Activated T-helper 1 cell treated with anti-CD3 and anti-CD28 coated beads, Interleukin-12 subunit alpha, Interleukin-12 subunit beta, Interleukin-2, Interleukin-4 antibody, amounts not matched to agents 30 ng/mL and 10 ng/mL and 1 ng/mL, durations not matched to agents 14 hours and 24 hours and 36 hours (primary cell): ENCODE results near the gene CTIF. TPM values are rescaled to one million over a fixed set of nuclear protein-coding genes. Genes with fewer than 3 reads are reported as not detected.

ENCODE experiments used
- DNase-seq: peaks from one replicate; pipeline ENCODE4 v3.0.0; 2021; ENCODE audit warnings: low spot score
- H3K27ac Mint-ChIP-seq: one replicate; pipeline ENCODE4 v1.8.0; 2021; ENCODE audit warnings: mild to moderate bottlenecking, mixed read lengths
- H3K27me3 Mint-ChIP-seq: one replicate; pipeline ENCODE4 v1.8.0; 2022; ENCODE audit warnings: mild to moderate bottlenecking, moderate library complexity, mixed read lengths; ENCODE audit not compliant: insufficient read depth
- H3K36me3 Mint-ChIP-seq: one replicate; pipeline ENCODE4 v1.8.0; 2021; ENCODE audit warnings: low read depth, mixed read lengths
- H3K4me1 Mint-ChIP-seq: one replicate; pipeline ENCODE4 v1.8.0; 2021; ENCODE audit warnings: low read depth, mixed read lengths
- H3K4me3 Mint-ChIP-seq: one replicate; pipeline ENCODE4 v1.8.0; 2021; ENCODE audit warnings: mild to moderate bottlenecking, moderate library complexity, mixed read lengths
- H3K9me3 Mint-ChIP-seq: one replicate; pipeline ENCODE4 v1.8.0; 2021; ENCODE audit warnings: mixed read lengths
- intact Hi-C: fragments of 100-400 bp; cut with micrococcal nuclease; formaldehyde crosslinking; loops from one replicate; pipeline ENCODE4 v1.15.1; 2024
- total RNA-seq: library from RNA; stranded (reverse); gene quantifications from 2 replicates; pipeline ENCODE4 v1.2.3, GENCODE V29; 2022

CTIF gene
- total RNA-seq, 1 donor from 2014 or later, result 7.2 TPM

DNA sequence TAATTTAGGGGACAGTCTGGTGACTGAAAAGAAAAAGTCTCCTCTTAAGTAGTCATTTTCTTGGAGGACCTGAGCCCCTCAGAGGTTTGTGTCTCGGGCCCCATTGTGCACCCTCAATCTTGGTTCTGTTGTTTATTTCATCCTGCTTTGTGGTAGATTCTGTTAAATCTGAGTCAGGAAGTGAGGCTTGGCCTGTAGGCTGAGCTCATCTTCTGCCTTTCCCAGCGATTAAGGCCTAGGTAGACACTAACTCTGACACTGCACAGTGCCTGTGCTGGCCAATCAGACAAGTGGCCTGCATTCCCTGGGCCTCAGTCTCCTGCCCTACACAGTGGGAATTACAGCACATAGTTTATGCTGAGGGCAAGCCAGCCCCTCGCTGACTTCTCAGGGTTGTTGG lies 80.2 kb downstream of the CTIF start:
- intact Hi-C loops, result no loop called here
- H3K36me3 Mint-ChIP-seq, result no peaks in the 10 kb centered on the region
- no peak for DNase-seq
- no peaks in the 10 kb centered on the region for H3K27me3 Mint-ChIP-seq
- H3K4me3 Mint-ChIP-seq, result no peak overlapping the region
- H3K4me1 Mint-ChIP-seq, result no peaks in the 10 kb centered on the region
- H3K27ac Mint-ChIP-seq, result no peak overlapping the region
- H3K9me3 Mint-ChIP-seq, result no peaks in the 10 kb centered on the region

- intact Hi-C loops, result no loop called here
- H3K4me1 Mint-ChIP-seq, result no peaks in the 10 kb centered on the region
Observed at GRCh38 chr18:48619501-48619900, 80.7 kb downstream of the CTIF start.

GRCh38 chr18:48620071-48620470 lies 81.2 kb downstream of the CTIF start:
- Mint-ChIP-seq H3K4me3 (no peak overlapping the region), H3K27ac (no peak overlapping the region), H3K36me3 (no peaks in the 10 kb centered on the region), H3K27me3 (no peaks in the 10 kb centered on the region), H3K4me1 (no peaks in the 10 kb centered on the region), H3K9me3 (no peaks in the 10 kb centered on the region)
- intact Hi-C loops, result no loop called here
- DNase-seq, result no peak

More at GRCh38 chr18:48619501-48619900, 80.7 kb downstream of the CTIF start:
- Mint-ChIP-seq H3K27ac (no peak overlapping the region), H3K36me3 (no peaks in the 10 kb centered on the region), H3K4me3 (no peak overlapping the region), H3K9me3 (no peaks in the 10 kb centered on the region), H3K27me3 (no peaks in the 10 kb centered on the region)
- DNase-seq, result no peak

GRCh38 chr18:48621240-48621639 lies 82.4 kb downstream of the CTIF start:
- Mint-ChIP-seq H3K27me3 (no peaks in the 10 kb centered on the region), H3K4me3 (no peak overlapping the region), H3K36me3 (no peaks in the 10 kb centered on the region)

DNA sequence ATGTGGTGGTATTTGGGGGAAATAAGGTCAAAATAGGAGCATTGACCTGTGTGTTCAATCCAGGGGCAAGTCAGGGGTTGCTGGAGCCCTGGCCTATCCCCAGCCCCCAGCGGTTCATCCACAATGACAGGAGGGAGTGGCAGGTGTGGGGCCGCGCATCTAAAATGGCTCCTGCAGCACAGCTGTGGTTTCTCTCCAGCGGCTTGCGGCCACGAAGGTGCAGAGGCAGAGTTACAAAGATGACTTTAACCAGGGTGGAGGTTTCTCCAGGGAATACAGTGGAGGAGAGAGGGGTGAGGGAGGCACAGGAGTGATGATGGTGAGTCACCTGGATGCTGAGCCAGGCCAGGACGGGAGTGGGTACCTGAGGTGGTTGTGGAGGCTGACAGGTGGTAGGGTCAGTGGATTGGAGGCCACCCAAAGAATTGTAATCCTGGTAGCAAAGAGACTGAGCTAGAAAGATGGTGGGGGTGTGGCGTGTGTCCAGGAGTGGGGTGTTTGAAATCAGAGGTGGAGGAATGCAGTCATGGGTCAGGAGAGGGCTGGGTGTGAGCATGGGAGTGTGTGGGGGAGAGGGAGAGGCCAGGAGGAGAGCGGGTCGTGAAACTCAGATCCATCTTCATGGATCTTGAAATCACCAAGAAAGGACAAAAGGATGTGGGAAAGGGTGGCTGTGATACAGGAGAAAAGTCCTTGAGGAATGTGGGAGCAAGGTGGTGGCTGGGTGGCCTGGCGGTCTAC lies 83.2 kb downstream of the CTIF start:
- no peak for DNase-seq
- H3K4me3 Mint-ChIP-seq, result no peak overlapping the region
- H3K36me3 Mint-ChIP-seq, result no peaks in the 10 kb centered on the region
- H3K4me1 Mint-ChIP-seq, result no peaks in the 10 kb centered on the region
- no peak overlapping the region for H3K27ac Mint-ChIP-seq
- H3K9me3 Mint-ChIP-seq, result no peaks in the 10 kb centered on the region
- no peaks in the 10 kb centered on the region for H3K27me3 Mint-ChIP-seq
- intact Hi-C loops, result no loop called here

More at GRCh38 chr18:48621240-48621639, 82.4 kb downstream of the CTIF start:
- Mint-ChIP-seq H3K9me3 (no peaks in the 10 kb centered on the region), H3K4me1 (no peaks in the 10 kb centered on the region), H3K27ac (no peak overlapping the region)
- intact Hi-C loops, result no loop called here
- DNase-seq, result no peak

DNA sequence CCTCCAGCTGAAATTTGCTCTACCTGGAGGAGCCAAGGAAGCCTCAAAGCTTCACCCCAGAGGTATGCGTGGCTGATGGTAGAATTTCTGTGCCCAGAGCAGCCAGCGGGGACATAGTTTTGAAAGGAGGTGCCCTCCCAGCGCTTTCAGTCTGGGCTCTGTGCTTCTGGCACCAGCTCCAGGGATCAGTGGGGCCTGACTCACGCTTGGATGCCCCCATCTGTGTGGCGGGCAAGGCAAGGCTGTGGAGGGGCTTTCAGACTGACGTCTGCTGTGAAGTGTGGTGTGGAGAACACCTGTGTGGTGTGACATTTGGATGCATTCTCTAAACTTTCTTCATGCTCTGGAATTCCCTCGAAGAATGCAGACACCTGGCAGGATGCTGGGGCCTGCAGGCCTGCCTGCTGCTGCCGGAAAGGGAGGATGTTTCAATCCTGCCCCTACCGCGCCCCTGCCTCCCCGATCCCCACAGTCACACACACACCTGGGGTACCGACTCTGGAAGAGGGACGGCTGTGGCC lies 84.1 kb downstream of the CTIF start:
- H3K27ac Mint-ChIP-seq, result no peak overlapping the region
- no peak overlapping the region for H3K4me3 Mint-ChIP-seq
- intact Hi-C loops, result no loop called here
- H3K4me1 Mint-ChIP-seq, result no peaks in the 10 kb centered on the region
- H3K36me3 Mint-ChIP-seq, result no peaks in the 10 kb centered on the region
- DNase-seq, result no peak
- H3K27me3 Mint-ChIP-seq, result no peaks in the 10 kb centered on the region
- no peaks in the 10 kb centered on the region for H3K9me3 Mint-ChIP-seq

- no peaks in the 10 kb centered on the region for H3K27me3 Mint-ChIP-seq
Observed at GRCh38 chr18:48623468-48624235, 84.8 kb downstream of the CTIF start.

DNA sequence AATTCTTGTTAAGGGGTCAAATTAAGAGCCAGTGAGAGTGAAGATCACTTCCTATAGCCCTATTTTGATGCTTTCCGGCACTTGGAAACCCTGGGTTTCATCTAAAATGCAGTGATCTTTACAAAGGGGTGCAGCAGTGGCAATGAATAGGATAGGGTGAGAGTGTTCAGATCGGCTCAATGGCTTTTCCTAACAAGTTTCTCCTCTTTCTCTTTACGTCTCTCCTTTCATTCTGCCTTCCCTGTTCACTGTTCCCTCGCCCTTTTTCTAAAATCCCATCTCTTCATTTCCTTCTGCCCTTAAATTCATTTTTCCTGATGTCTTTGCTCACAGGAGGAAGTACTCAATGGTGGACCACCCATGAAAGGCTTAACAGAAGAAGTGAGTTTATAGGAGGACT lies 86.0 kb downstream of the CTIF start:
- H3K27me3 Mint-ChIP-seq, result peaks cover 3% of the 10 kb centered on the region
- intact Hi-C loops, result no loop called here
- H3K4me1 Mint-ChIP-seq, result no peaks in the 10 kb centered on the region
- no peaks in the 10 kb centered on the region for H3K36me3 Mint-ChIP-seq
- no peak overlapping the region for H3K27ac Mint-ChIP-seq
- no peaks in the 10 kb centered on the region for H3K9me3 Mint-ChIP-seq
- H3K4me3 Mint-ChIP-seq, result no peak overlapping the region
- DNase-seq, result no peak

More at GRCh38 chr18:48623468-48624235, 84.8 kb downstream of the CTIF start:
- Mint-ChIP-seq H3K4me3 (no peak overlapping the region), H3K9me3 (no peaks in the 10 kb centered on the region), H3K27ac (no peak overlapping the region), H3K4me1 (no peaks in the 10 kb centered on the region), H3K36me3 (no peaks in the 10 kb centered on the region)
- intact Hi-C loops, result no loop called here
- no peak for DNase-seq

- no peaks in the 10 kb centered on the region for H3K4me1 Mint-ChIP-seq
- DNase-seq, result no peak
- no peak overlapping the region for H3K27ac Mint-ChIP-seq
- H3K27me3 Mint-ChIP-seq, result peaks cover 3% of the 10 kb centered on the region
- intact Hi-C loops, result no loop called here
- H3K9me3 Mint-ChIP-seq, result no peaks in the 10 kb centered on the region
- no peak overlapping the region for H3K4me3 Mint-ChIP-seq
- H3K36me3 Mint-ChIP-seq, result no peaks in the 10 kb centered on the region
Observed at GRCh38 chr18:48627216-48627615, 88.4 kb downstream of the CTIF start.

GRCh38 chr18:48629730-48630324 lies 91.0 kb downstream of the CTIF start:
- Mint-ChIP-seq H3K27ac (no peak overlapping the region), H3K27me3 (peaks cover 5% of the 10 kb centered on the region), H3K9me3 (no peaks in the 10 kb centered on the region), H3K36me3 (no peaks in the 10 kb centered on the region), H3K4me1 (no peaks in the 10 kb centered on the region), H3K4me3 (no peak overlapping the region)
- no peak for DNase-seq
- intact Hi-C loops, result no loop called here

DNA sequence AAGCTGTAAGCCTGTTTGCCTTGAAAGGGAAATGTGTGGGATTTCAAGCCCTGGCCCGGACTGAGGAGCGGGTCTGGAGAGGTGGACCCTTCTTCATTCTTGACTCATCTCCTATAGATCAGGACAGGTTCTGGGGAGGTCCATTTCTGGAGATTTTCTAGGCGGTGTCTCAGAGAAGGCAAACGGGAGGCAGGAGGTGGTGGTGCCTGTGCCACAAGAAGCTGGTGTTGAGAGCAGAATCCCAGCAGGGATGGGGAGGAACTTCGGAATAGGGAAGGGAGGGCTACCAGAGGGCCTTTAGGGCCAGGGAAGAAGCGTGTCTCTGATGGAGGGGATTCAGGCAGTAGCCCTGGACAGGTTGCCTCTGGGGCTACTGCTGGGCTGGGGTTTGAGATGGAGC lies 93.0 kb downstream of the CTIF start:
- intact Hi-C loops, result no loop called here
- Mint-ChIP-seq H3K36me3 (no peaks in the 10 kb centered on the region), H3K4me3 (no peak overlapping the region), H3K27ac (no peak overlapping the region), H3K9me3 (no peaks in the 10 kb centered on the region), H3K4me1 (no peaks in the 10 kb centered on the region), H3K27me3 (peaks cover 5% of the 10 kb centered on the region)
- DNase-seq, result no peak

DNA sequence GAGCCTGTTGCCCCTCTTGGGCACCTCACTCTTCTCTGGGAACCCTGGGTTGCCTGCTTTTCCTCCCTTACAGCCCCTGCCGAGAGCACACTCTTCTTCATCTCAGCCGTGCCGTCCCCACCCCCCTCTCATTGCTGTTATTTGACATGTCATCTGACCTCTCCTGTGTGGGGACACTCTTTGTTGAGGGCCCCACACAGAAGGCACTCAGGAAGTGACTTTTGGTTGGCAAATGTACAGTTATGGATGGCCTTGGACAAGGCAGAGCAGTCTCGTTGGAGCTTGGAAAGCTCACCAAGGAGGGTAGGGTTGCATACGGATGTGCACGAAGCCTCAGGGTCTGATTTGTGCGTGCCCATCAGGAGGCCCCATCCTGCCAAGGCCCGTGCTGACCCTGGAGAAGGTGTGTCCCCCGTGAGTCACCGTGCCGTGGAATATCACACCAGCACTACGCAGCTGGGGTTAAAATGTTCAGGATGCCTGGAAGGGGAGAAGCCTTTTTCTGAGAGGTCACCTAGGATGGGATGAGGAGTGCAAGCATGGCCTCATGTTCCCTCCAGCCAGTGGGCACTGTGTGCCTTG lies 93.9 kb downstream of the CTIF start:
- Mint-ChIP-seq H3K4me3 (no peak overlapping the region), H3K9me3 (no peaks in the 10 kb centered on the region), H3K4me1 (no peaks in the 10 kb centered on the region), H3K27ac (no peak overlapping the region), H3K36me3 (no peaks in the 10 kb centered on the region), H3K27me3 (peaks cover 5% of the 10 kb centered on the region)
- intact Hi-C loops, result no loop called here
- DNase-seq, result no peak

DNA sequence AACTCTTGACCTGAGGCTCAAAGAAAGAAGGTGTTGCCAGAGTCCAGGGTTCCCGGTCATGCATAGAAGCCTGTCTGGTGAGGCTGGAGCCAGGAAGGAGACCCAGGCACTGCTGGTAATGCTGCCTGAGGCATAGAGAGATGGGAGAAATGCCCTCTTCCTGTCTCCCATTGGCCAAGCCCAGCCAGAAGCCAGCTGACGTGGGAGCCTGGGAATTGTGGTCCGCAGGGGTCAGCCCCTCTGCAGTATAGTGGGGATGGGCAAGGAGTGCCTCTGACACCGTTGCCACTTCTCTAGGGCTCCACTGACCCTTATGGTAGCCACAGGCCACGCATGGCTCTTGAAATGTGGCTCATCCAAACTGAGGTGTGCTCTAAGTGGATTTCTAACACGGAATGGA lies 95.7 kb downstream of the CTIF start:
- peaks cover 4% of the 10 kb centered on the region for H3K27me3 Mint-ChIP-seq
- no peak overlapping the region for H3K27ac Mint-ChIP-seq
- H3K36me3 Mint-ChIP-seq, result no peaks in the 10 kb centered on the region

More for the DNA sequence above, 95.7 kb downstream of the CTIF start:
- Mint-ChIP-seq H3K4me1 (no peaks in the 10 kb centered on the region), H3K9me3 (no peaks in the 10 kb centered on the region), H3K4me3 (no peak overlapping the region)
- intact Hi-C loops, result no loop called here
- no peak for DNase-seq
